NCI-H82 treated with DMSO at 0.1 percent for 48 hours (cell line): ENCODE data around the gene MYLK.
"Not testable (repeated sequence)": the region's sequence is repeated elsewhere in the genome, so short reads cannot be mapped to it uniquely, and the experiment has no call there.

Source experiments
- DNase-seq: peaks from one replicate; lab custom pipeline; 2025; ENCODE audit not compliant: unreplicated experiment; lab: John Stamatoyannopoulos, UW

The MYLK gene

DNA sequence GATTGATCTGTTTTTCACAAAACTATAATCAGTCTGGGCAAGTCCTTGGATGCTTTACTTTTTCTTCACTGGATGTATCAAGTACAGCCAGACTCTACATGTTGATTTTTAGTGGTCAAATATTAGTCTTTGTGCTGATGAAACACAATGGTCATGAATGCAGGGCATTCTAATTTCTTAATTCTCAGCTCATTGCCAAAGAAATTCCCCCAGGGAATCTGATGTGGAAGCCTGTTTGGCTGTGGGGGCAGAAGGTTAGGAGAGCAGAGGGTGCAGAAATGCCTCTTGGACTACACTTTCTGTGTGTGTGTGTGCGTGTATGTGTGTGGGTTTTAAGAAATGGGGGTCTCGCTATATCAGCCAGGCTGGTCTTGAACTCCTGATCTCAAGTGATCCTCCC is 250.6 kb downstream of the MYLK start:
- no peak for DNase-seq

GRCh38 chr3:123632161-123632655 is 251.9 kb downstream of the MYLK start:
- no peak for DNase-seq

DNA sequence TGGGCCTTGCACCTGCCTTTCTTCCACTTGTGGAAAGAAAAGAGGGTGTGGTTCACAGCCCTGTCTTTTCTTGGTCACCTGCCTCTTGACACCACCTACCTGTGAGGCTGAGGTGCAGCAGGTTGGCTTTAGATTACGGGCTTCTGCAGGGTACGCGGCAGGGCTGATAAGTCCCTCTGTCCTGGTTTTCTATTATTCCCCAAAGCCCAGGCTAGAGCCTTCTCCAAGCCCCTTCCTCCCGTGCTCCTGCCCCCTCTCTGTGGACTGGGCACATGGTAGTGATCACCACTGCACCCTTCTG is 254.4 kb downstream of the MYLK start:
- no peak for DNase-seq

DNA sequence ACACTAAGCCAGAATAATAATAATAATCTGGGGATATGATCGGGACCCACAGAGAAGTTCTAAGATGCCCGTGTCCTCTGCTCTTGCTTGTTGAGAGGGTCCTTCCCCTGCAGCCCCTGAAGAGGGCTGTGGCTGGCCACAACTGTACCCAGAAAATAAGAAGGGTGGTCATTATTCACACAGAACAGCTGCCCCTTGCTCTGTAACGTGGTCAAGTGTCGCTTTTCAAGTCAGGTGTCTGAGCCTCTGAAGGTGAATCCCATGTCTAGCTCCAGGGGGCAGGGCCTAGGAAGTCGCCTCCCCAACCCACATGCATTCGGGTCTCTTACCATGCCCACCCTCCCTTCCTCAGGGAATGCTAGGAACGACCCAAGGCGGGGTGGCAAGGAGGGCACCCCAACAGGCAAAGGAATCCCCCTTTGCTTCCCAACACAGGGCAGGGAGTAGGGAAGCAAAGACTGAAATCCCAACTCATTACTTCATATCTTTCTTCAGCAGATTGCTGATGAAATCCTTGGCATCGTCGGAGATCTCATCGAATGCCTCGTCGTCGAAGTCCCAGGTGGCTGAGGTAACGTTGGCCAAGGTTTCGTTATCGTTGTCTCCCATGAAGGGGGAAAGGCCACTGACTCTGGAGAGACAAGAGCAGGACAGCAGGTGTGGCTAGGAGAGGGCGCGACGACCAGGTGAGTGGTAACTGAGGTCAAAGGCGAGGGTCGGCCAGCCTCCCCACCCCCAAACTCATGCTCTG is 255.0 kb downstream of the MYLK start:
- DNase-seq, result no peak

- no peak for DNase-seq
These were observed 256.2 kb downstream of the MYLK start for GRCh38 chr3:123627673-123628670.

GRCh38 chr3:123626881-123627280 is 257.3 kb downstream of the MYLK start:
- no peak for DNase-seq

DNA sequence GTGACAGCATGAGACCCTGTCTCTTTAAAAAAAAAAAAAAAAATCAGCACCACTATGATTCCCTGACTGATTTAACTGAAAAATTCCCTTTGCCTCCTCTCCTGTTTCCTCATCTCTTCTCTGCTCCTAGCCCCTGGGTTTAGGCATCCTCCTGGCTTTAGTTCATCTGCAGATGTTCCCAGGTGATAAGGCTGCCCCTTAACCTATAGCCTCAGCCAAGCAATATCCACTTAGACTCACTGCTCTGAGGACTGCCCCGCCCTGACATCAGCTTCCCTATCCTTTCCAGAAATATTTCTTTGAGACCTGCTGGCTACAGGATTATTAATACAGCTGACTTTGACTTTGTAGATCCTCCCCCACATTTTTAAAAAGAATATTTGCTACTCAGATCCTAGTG is 259.8 kb downstream of the MYLK start:
- DNase-seq, result no peak

DNA sequence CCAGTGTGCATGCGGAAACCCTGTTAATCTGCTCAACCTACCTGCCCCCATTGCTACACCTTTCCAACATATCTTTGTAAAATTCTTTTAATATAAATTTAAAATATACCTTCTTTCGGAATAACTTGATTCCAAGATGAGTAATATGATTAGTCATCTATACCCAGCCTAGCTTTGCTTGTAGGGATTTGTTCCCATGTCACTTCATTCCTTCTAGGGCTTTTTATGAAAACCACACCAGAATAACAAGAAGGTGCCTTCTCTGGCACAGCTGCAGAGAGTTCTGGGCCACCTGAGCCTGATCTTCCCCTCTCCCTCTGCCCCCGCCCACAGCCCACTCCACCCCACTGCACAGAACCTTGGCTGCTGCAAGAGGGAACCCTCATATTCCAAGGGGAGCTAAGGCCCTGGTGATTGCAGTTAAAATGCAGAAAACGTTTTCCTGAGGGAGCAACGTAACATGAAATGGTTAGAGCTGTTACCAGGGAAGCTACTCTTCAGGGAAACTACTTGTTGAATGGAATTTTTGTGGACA is 260.7 kb downstream of the MYLK start:
- no peak for DNase-seq

DNA sequence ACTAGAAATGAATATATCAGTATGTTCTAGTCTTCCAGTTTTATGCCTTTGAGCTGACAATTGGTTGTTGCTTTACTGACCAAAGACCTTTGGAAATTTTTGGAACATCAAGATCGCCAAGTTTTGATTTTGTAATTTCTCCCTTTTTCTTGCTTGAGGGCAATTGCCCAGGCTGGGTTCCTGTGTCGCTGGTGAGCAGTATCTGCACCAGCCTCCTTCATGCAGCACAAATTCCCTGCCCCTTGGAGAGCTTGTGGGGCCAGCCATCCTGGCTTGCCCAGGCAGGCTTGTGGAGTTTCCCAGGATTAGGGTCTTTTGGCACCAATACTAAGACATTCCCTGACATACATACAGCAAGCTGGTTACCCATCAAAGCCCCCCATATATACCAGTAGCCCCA is 261.4 kb downstream of the MYLK start:
- DNase-seq, result no peak

DNA sequence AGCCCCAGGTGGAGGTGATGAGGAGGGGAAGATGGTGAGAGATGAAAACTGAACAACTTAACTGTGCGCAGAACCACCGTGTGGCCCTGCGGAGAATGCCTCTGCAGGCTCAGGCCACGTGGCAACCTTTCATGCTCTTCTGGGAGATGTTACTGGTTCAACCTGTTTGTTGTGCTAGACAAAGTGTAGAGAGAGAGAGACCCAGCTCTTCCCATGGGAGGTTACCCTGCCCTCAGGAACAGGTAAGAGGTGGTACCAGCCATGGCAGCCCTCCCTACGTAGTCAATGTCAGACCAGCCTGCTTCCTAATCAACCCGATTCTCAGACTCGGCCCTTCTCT is 262.3 kb downstream of the MYLK start:
- DNase-seq, result no peak

DNA sequence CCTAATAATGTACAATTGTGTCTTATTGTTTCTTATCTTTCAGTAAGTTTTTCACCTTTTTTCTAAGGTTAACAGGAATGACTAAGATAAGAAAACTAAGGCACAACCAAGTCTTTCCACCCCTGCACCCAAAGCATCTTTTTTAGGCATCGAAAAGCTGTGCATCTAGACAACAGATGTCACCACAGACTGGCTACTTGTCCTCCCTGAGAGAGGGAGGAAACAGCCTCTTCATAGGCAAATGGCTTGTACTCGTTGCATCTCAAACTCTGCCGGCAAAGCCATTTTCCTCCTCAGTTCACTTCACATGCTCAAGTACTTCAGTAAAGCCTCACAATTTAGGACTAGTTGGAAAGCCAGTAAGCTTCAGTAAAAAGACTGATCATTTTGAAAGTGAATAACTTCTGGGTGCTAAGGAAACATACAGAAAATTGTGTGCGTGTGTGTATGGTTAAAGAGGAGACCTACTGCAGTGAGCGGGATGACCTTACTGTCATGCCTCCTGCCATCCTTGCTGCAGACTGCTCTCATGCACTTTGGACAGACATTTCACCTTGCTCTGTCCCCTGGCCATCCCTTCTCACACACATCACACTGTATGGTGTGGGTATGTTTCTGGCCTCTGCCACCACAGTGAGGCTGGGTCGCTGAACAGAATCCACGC is 262.8 kb downstream of the MYLK start:
- no peak for DNase-seq

GRCh38 chr3:123620343-123620742 is 263.8 kb downstream of the MYLK start:
- no peak for DNase-seq

DNA sequence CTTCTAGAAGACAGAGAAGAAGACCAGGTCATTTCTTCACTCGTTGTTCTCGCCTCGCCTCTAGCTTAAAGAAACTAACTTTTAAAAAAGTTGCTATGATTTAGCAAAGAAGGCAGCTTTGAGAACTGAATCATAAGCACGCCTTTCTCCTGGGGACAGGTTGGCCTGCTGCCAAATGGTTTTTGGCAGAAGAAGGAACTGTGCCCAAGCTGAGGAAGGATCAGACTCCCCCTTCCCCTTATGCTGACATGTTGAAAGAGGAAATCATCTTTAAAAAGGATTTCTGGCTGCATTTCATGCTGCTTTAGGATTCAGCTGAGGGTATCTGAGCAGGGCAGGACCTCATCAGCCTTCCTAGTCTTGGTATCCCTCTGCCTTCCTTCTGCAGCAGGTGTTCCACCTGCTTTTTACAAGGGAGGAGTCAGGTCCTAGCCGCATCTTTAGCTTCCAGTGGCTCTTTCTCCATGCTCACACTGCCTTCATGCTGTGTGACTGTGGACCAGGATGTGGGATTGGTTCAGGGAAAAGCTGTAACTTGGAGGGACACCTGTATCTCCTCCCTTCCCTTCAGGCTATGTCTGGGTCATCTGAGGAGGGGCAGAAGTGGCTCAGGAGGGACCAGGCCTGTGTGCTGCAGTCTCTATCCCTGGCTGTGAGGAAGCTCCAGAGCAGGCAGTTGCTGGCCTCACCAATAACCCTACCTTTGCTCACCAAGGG is 265.2 kb downstream of the MYLK start:
- DNase-seq, result no peak

- DNase-seq, result no peak
These were observed 265.9 kb downstream of the MYLK start for GRCh38 chr3:123618076-123618708.

- DNase-seq, result no peak
These were observed 267.5 kb downstream of the MYLK start for GRCh38 chr3:123616593-123616992.

DNA sequence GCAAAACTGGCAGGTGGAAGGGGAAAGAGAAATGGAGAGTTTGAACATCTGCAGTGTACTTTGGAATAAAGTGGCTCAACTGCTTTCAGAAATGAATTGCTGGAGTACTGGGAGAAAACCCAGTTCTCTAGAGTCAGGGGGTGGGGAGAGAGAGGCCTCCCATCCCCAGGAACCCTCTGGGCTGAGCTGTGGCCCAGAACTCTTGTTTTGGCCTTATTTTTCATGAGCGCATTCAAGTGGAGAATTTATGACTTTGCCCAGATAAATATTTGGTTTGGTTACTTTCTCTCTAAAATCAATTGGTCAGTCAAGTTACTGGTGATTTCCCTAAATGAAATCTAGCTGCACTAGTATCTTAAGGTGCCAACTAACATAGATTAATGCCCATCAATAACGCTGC is 270.6 kb downstream of the MYLK start:
- no peak for DNase-seq

GRCh38 chr3:123611674-123612073 is 272.5 kb downstream of the MYLK start:
- not testable (repeated sequence) for DNase-seq

- DNase-seq, result no peak
These were observed 273.1 kb downstream of the MYLK start for GRCh38 chr3:123611082-123611481.

DNA sequence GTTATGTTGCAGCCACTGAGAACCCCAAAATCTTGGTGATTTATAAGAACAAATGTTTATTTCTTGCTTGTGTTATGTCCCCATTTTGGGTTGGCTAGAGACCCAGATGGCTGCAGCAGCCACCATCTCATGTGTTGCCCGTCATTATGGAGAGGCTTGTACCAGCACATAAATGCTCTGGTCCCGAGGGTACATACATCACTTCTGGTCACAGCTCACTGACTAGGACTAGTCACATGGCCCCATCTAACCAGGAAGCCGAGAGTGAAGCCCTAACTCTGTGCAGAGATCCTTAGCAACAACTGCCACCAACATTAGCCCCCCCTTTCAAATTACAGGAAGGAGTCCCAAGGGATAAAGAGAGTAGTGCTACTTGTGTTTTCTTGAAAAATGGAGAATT is 273.8 kb downstream of the MYLK start:
- DNase-seq, result no peak

DNA sequence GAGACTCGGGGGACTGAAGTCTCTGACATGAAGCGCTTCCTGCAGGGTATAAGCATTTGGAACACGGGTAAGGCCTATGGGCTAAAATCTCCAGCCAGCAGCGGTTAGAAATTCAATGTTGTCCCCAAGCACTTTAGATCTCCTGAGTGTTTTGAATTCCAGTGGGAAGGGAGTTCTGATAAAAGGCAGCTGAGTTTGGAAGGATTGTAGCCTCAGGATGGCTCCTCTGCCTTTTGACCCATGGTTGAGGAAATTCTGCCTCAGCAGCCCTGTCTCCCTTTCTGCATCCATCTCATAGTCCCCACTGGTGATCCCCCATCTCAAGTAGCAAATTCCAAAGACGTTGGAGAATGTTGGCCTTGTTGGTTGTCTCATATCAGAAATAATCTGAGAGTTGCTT is 275.1 kb downstream of the MYLK start:
- DNase-seq, result no peak
